Measurements from ENCODE around the gene CYTH4.
"Not testable (repeated sequence)": the region's sequence is repeated elsewhere in the genome, so short reads cannot be mapped to it uniquely, and the experiment has no call there.

CYTH4 gene

GRCh38 chr22:37248251-37248650 lies 34.1 kb upstream of the CYTH4 start:
- FAIRE-seq (peak; percentile 65), DNase-seq (ENCODE audit: low spot score) (peak; percentile 70)

GRCh38 chr22:37249986-37250385 lies 32.3 kb upstream of the CYTH4 start:
- DNase-seq (ENCODE audit: low spot score) (no peak), FAIRE-seq (no peak)

DNA sequence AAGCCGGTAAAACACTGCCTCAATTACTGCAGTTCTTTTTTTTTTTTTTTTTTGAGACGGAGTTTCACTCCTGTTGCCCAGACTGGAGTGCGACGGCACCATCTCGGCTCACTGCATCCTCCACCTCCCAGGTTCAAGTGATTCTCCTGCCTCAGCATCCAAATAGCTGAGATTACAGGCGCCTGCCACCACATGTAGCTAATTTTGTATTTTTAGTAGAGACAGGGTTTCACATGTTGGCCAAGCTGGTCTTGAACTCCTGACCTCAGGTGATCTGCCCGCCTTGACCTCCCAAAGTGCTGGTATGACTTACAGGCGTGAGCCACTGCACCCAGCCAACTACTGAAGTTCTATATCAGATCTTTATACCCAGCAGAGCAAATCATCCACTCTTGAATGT lies 30.5 kb upstream of the CYTH4 start:
- FAIRE-seq = not testable (repeated sequence)

DNA sequence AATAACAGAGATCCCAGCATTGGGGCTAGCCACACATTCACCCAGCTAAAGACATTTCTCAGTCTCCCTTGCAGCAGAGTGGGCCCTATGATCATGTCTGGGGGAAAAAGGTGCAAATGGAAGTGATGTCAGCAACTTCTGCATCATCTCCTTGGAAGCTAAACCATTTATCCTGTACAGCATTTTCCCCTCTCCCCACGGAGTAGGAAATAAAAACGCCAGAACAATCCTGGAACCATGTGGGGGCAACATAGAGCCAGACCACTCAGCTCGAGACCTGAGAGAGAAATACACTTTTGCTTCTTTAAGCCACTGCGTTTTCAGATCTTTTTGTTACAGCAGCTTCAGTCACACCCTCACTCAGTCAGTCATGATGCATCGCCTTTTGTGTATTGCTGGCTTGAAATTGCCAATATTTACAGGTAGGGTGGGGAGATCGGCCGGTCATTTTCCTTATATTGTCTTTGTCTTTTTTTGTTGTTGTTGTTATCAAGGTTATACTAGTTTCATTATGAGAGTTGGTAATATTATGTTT lies 29.1 kb upstream of the CYTH4 start:
- DNase-seq (ENCODE audit: low spot score) (no peak), FAIRE-seq (no peak)

More for the DNA sequence above, 30.5 kb upstream of the CYTH4 start:
- DNase-seq (ENCODE audit: low spot score) = not testable (repeated sequence)

GRCh38 chr22:37254209-37254866 lies 28.0 kb upstream of the CYTH4 start:
- DNase-seq (ENCODE audit: low spot score) (peak; percentile 77), FAIRE-seq (peak; percentile 95)

- DNase-seq (ENCODE audit: low spot score) = peak; percentile 33
- FAIRE-seq = no peak
These were observed 27.5 kb upstream of the CYTH4 start for GRCh38 chr22:37254867-37255233.

- FAIRE-seq (no peak), DNase-seq (ENCODE audit: low spot score) (no peak)
These were observed 26.7 kb upstream of the CYTH4 start for GRCh38 chr22:37255558-37256006.

- FAIRE-seq (no peak), DNase-seq (ENCODE audit: low spot score) (no peak)
These were observed 26.1 kb upstream of the CYTH4 start for GRCh38 chr22:37256075-37256726.

DNA sequence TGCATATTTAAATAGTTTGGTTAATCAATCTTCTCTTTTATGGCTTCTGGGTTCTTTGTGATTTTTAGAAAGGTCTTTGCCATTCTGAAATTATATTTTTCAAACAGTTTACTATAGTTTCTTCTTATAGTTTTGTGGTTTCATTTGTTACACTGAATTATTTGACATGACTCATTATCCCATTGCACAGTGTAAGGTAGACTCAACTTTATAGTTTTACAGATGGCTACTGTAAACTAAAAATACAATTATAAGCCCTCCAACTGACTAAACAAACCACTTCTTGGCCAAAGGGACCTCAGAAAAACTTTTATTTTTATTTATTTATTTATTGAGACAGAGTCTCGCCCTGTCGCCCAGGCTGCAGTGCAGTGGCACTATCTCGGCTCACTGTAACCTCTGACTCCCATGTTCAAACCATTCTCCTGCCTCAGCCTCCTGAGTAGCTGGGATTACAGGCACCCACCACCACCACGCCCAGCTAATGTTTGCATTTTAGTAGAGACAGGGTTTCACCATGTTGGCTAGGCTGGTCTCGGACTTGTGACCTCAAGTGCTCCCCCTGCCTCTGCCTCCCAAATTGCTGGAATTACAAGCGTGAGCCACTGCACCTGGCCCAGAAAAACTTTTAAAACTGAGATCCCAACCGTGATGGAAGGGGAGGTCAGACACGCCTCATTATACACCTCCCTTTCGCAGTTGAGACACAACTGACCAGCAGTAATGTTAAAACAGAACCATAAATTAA lies 24.1 kb upstream of the CYTH4 start:
- FAIRE-seq = no peak

GRCh38 chr22:37258753-37259401 lies 23.4 kb upstream of the CYTH4 start:
- no peak for FAIRE-seq

More for the DNA sequence above, 24.1 kb upstream of the CYTH4 start:
- DNase-seq (ENCODE audit: low spot score) = no peak

DNA sequence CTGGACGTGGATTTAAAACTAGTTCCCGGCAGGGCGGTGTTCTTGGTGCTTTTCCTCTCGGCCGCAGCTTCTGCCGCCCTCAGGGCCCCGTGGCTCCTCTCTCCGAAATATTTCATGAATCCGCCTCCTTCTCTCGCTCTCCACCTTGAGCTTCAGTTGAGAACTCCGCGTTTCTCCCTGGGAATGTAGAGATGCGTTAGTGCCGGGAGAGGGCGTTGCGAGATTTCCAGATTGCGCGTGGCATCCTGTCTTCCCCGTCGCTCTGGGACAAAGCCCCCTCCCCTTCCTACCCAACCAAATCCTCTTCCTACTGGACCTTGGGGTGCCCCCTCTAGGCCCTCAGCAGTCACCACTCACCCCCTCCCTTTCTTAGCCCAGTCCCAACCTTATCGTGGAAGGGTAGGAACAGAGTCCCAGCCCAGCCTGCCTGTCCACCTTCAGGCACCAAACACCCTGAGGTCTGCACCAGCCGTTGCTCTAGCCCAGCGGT lies 22.7 kb upstream of the CYTH4 start:
- FAIRE-seq (no peak), DNase-seq (ENCODE audit: low spot score) (peak; percentile 9)

More at GRCh38 chr22:37258753-37259401, 23.4 kb upstream of the CYTH4 start:
- DNase-seq (ENCODE audit: low spot score) = no peak

DNA sequence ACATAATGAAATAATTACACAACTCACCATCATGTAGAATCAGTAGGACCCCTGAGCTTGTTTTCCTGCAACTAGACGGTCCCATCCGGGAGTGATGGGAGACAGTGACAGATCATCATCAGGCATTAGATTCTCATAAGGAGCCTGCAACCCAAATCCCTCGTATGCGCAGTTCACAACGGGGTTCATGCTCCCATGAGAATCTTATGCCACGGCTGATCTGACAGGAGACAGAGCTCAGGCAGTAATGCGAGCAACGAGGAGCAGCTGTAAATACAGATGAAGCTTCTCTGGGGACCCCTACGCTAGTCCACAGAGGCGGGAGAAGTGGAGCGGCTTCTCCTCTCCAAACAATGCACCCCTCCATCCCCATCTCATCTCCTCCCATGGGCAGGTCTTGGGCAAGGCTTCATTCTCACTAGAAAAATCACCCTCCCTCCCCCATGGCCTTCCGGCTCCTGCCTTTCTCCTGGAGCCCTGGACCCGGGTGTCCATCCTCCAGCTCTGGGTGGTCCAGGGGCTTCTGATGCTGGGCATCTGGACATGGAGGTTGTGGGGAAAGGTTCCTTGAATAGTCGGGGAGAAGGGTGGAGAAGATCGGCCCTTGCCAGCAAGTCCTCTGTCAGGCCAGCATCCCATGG lies 22.0 kb upstream of the CYTH4 start:
- FAIRE-seq (no peak), DNase-seq (ENCODE audit: low spot score) (no peak)

DNA sequence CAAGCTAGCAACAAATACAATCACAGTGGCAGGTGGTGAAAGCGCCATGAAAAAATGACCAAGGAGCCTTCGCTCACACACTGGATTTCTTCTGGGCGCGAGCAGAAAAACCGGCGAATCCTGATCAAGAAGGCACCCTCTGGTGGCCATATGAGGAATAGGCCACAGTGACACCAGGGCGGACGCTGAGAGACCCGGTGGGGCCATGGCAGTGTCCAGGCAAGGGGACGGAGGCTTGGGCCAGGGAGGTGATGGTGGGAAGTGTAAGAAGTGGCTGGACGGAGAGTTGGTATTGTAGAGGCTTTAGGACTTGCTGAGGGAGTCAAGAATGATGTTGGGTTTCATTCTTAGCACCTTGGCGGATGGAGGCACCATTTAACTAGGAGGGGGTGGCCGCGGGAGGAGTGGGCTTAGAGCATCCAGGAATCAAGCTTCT lies 21.4 kb upstream of the CYTH4 start:
- FAIRE-seq (no peak), DNase-seq (ENCODE audit: low spot score) (peak; percentile 35)

DNA sequence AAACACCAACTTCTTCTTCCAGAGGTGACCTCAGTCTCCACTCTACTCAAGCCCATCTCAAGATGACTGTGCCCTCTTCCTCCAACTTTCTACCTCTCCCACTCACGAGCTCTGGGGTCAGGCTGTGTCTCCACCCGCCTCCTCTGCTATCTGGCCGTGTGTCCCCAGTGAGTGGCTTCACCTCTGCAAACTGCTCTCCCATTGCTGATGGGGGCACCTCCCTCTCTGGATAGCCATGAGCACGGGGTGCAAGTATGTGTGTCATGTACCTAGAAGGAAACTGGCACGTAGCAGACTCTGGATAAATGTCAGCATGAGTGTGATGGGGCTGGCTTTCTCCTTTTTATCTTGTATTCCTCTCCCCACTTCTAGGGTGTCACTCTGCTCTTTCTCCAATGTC lies 20.0 kb upstream of the CYTH4 start:
- DNase-seq (ENCODE audit: low spot score) (no peak), FAIRE-seq (no peak)

DNA sequence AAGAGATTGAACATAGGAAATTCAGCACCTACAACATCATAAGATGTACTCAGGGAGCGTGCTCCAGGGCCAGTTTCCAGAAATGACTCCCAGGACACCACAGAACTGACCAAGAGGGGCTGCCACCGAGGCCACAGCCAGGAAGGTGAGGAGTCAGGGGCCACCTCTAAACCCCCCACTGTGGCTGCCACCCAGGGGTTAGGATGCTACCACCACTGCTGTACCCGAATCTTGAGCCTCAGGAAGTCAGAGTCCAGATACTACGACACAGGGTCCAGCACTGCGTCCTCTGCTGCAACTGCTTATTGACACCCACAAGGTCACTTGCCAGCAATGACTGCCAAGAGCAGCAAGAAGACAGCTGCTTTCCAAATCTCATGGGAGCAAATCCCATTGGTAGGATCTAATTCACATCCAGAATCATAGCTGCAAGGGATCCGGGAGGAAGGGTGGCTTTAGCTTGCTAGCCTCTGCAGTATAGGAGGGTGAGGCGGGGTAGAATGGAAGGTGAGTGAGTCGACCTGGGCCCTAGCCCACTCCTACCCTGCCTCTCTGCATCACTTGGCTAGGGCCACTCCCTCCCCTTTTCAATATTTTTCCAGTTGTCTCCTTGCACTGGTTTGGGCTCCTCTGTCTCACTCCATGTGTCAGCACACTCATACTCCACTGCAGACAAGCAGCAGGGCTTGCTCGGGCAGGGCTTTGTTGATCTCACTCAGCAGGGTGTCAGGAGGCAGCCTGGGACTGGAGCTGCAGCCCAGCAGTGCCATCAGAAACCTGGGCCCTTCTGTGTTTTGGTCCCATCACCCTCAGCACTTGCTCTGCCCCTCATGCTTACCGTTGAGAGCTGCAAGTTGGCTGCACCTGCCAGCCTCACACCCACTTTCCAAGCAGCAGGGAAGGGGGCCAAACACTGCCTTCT lies 18.1 kb upstream of the CYTH4 start:
- no peak for DNase-seq (ENCODE audit: low spot score)
- FAIRE-seq = no peak

- DNase-seq (ENCODE audit: low spot score) = no peak
- no peak for FAIRE-seq
These were observed 15.7 kb upstream of the CYTH4 start for GRCh38 chr22:37266581-37267134.

DNA sequence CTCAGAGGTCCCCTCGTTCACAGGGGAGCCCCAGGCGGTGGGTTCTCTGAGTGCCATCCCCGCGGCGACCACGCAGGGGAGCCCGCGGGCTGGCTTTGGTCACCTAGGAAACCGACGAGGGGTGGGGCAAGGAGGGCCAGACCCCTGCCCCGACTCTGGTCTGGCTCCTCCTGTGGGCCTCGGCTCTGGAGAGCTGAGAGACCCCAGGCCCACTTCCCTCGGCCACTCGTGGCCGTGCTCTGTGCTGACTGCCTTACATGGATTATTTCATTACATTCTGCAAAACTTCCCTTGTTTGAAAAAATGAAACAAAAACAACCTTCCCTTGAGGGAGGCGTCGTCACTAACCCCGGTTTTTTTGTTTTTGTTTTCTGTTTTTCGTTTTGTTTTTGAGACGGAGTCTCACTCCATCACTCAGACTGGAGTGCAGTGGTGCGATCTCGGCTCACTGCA lies 15.1 kb upstream of the CYTH4 start:
- FAIRE-seq = no peak
- peak; percentile 9 for DNase-seq (ENCODE audit: low spot score)

DNA sequence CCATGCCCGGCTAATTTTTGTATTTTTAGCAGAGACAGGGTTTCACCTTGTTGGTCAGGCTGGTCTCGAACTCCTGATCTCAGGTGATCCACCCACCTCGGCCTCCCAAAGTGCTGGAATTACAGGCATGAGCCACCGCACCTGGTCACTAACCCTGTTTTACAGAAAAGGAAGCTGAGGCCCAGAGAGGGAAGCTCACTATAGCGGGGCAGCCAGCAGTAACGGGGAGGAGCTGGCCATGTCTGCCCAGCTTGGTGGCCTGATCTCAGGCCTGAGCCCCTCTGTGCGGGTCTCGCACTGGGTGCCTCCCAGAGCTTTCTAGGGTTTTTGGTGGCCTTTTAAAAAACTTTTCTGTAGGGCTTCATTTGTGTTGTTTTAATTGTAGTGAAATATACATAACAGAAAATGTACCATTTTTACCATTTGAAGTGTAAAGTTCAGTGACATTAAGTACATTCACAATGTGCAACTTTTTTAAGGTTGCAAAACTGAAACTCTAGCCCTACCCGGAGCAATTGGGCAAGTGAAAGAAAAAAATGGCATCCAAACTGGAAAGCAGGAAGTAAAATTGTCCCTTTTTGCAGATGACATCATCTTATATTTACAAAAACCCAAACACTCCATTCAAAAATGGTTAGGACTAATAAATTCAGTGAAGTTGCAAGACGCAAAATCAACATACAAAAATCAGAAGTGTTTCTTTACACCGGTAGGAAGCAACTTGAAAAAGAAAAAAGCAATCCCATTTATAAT lies 14.5 kb upstream of the CYTH4 start:
- FAIRE-seq = no peak
- no peak for DNase-seq (ENCODE audit: low spot score)
